GM10847 (cell line): Measurements from ENCODE around the gene PIEZO2.

Experiments used
- POLR2A ChIP-seq: IDR thresholded peaks from 2 replicates; pipeline ENCODE4 v1.6.1; 2011; ENCODE audit not compliant: insufficient read length; ENCODE audit errors: extremely low read depth

Gene PIEZO2

GRCh38 chr18:10896851-10897250, 252.5 kb downstream of the PIEZO2 start:
- TF ChIP-seq POLR2A: no peak

- no peak for TF ChIP-seq POLR2A
Observed at GRCh38 chr18:10895976-10896375, 253.4 kb downstream of the PIEZO2 start.

- TF ChIP-seq POLR2A: no peak
Observed at GRCh38 chr18:10894501-10894900, 254.9 kb downstream of the PIEZO2 start.

GRCh38 chr18:10893761-10894160, 255.6 kb downstream of the PIEZO2 start:
- no peak for TF ChIP-seq POLR2A

- TF ChIP-seq POLR2A: no peak
Observed at GRCh38 chr18:10893196-10893595, 256.2 kb downstream of the PIEZO2 start.

GRCh38 chr18:10892786-10893185, 256.6 kb downstream of the PIEZO2 start:
- TF ChIP-seq POLR2A: no peak

GRCh38 chr18:10890022-10890421, 259.3 kb downstream of the PIEZO2 start:
- TF ChIP-seq POLR2A: no peak

GRCh38 chr18:10878703-10879102, 270.7 kb downstream of the PIEZO2 start:
- no peak for TF ChIP-seq POLR2A

- TF ChIP-seq POLR2A: no peak
Observed at GRCh38 chr18:10877987-10878386, 271.4 kb downstream of the PIEZO2 start.

- TF ChIP-seq POLR2A: no peak
Observed at GRCh38 chr18:10875811-10876210, 273.6 kb downstream of the PIEZO2 start.

- no peak for TF ChIP-seq POLR2A
Observed at GRCh38 chr18:10872304-10872703, 277.1 kb downstream of the PIEZO2 start.

- TF ChIP-seq POLR2A: no peak
Observed at GRCh38 chr18:10864722-10865121, 284.6 kb downstream of the PIEZO2 start.

- no peak for TF ChIP-seq POLR2A
Observed at GRCh38 chr18:10863026-10863425, 286.3 kb downstream of the PIEZO2 start.

- TF ChIP-seq POLR2A: no peak
Observed at GRCh38 chr18:10860928-10861327, 288.4 kb downstream of the PIEZO2 start.

- TF ChIP-seq POLR2A: no peak
Observed at GRCh38 chr18:10860382-10860781, 289.0 kb downstream of the PIEZO2 start.

GRCh38 chr18:10858477-10858876, 290.9 kb downstream of the PIEZO2 start:
- no peak for TF ChIP-seq POLR2A

GRCh38 chr18:10856132-10856531, 293.2 kb downstream of the PIEZO2 start:
- no peak for TF ChIP-seq POLR2A

- TF ChIP-seq POLR2A: no peak
Observed at GRCh38 chr18:10852385-10853303, 296.7 kb downstream of the PIEZO2 start.
